Myometrial cell (primary cell): ENCODE measurements around the gene PTPN14. TPM values are rescaled to one million over a fixed set of nuclear protein-coding genes. Genes with fewer than 3 reads are reported as not detected.

Experiments used
- total RNA-seq: library from RNA; depleted of rRNA; stranded (reverse); fragments of >200 nt; gene quantifications from 2 replicates; pipeline ENCODE4 v1.2.3, GENCODE V29; 2015

PTPN14 gene
- total RNA-seq = 21.0 and 47.0 TPM in 2 replicates

DNA sequence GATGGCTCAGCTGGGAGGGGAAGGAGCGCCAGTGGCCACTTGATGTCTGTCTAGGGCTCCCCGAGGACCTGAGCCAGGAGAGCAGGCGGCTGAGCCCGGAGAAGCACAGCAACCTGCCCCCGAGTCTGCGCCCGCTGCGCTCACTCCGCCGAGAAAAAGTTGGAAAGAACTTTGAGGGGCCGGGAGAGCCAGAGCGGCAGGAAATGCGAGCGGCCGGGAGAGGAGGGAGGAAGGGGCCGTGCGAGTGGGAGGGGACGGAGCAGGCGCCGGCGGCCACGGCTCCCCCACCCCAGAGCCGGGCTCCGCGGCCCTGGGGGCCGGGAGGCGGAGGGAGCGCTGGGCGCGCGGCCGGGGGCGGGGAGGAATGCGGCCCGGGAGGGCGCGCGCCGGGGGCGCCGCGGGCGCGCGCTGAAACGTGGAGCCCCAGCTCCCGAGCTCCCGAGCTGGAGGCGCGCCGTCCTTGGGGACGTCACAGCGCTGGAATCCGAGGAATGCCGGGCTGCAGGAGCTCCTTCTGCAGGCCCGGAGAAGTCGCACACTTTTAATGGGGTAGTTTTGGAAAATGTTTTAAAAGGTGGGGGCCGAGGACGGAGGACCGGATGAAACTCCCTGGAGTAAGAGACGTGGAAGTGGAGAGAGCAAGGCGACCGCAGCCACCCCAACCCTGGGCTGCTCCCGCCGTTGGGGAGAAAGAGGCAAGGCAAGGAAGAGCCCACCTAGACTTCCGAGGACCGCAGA is at the start of gene PTPN14:
Gene PTPN14, minus strand, starts transcription at position 167 of the 738 bp plus-strand sequence. CDS start 86,799 bp downstream, outside the sequence.

Other genes starting within 250 kb of the PTPN14 start
- gene CENPF, start 51.6 kb upstream of the PTPN14 start, total RNA-seq = 18.2 and 36.0 TPM in 2 replicates